ENCODE results near the gene PLEKHB1.

PLEKHB1 gene

GRCh38 chr11:73680687-73681086 lies 34.3 kb downstream of the PLEKHB1 start:
- no peak for DNase-seq (ENCODE audit: low read depth)
- no peak overlapping the region for H3K4me3 ChIP-seq (ENCODE audit: low read length)
- TF ChIP-seq CTCF (conservative IDR thresholded peaks at IDR 0.05; ENCODE audit: low read depth, low read length): no peak

GRCh38 chr11:73693899-73694525 lies 47.6 kb downstream of the PLEKHB1 start:
- TF ChIP-seq CTCF (conservative IDR thresholded peaks at IDR 0.05; ENCODE audit: low read depth, low read length): no peak
- no peak overlapping the region for H3K4me3 ChIP-seq (ENCODE audit: low read length)
- peak; percentile 57 for DNase-seq (ENCODE audit: low read depth)

DNA sequence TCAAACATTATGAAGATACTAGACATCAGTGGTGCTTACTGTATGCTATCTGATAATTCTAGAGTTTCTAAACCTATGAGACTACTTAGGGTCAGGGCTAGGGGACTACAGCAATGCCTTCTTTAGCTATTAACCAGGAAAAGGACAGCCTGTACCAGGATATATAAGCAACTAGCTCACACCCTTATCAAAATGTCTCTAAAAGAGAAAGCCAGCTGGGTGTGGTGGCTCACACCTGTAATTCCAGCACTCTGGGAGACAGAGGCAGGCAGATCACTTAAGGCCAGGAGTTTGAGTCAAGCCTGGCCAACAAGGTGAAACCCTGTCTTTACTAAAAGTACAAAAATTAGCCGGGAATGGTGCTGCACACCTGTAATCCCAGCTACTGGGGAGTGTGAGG lies 58.7 kb downstream of the PLEKHB1 start:
- no peak for DNase-seq (ENCODE audit: low read depth)
- no peak for TF ChIP-seq CTCF (conservative IDR thresholded peaks at IDR 0.05; ENCODE audit: low read depth, low read length)
- H3K4me3 ChIP-seq (ENCODE audit: low read length): no peak overlapping the region

DNA sequence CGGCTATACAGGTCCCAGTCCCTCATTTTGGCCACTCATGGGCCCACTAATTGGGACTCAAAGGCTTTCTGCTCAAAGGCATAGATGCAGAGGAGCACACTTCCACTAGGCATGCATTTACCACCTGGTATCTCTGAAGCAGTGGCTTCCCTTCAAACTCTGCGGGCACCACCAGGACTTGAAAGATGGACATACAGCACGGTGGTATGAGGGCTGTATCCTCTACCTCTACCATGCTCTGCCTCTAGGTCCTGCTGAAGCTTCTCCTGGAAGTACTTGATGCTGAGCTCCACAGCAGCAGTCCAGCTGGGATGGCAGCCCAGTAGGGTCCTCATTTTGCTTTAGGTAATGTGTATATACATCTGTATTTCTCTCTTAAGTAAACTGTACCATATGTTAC lies 64.6 kb downstream of the PLEKHB1 start:
- no peak for TF ChIP-seq CTCF (conservative IDR thresholded peaks at IDR 0.05; ENCODE audit: low read depth, low read length)
- DNase-seq (ENCODE audit: low read depth): no peak
- H3K4me3 ChIP-seq (ENCODE audit: low read length): no peak overlapping the region
